ENCODE results near the gene RPS15.
A peak's percentile ranks its signal among the peaks of the same experiment; 100 is the strongest.

Gene RPS15

DNA sequence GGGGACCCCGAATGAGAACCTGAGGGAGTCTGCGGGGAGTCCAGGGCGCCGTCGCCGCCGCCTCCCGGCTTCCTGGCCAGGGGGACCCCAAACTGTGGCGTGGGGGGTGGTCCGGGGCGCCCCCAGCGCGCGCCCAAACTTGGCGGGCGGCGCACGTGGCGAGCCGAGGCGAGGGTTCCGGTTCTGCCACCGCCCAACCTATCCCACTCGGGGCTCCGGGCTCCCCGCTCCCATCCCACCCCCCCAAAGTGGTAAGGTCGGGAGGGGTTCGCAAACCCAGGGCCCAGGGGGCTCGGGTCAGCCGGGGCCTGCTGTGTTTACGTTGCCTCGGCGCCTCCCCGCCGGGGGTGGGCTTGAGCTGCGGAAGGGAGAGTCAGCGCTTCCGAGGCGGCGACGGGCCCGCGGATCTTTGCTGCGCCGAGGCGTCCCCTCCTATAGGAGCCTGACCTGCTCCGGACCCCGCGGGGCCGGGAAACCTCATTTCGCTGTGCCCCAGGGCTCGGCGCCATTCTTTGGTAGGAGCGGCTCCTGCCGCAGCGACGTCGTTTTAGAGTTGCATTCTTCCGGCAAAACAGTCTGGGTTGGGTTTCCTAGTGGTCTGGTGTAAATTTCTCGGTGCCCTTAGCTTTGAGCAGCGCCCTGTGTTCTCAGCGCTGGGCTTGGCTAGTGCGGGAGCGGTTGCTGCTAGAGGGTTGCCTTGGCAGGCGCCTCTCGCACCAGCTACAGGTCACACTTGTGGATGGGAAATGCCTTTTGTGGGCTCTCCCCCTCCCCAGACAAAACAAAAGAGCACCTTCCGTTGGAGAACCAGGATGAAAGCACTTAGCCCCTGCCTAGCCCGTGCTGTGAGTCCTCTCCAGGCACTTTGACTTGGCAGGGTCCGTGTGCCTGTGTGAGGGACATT, 29.6 kb upstream of the RPS15 start:
- Histone ChIP-seq H3K79me2 (ENCODE audit: insufficient read depth, low read depth) (peaks cover 58% of the 10 kb centered on the region), H2AFZ (ENCODE audit: low read depth) (no peak overlapping the region), H4K20me1 (ENCODE audit: insufficient read depth) (peaks cover 43% of the 10 kb centered on the region), H3K4me1 (ENCODE audit: low read depth, poor library complexity, severe bottlenecking) (peaks cover 35% of the 10 kb centered on the region), H3K4me3 (IDR thresholded peaks at IDR 0.05; ENCODE audit: insufficient read depth, low read depth, low read length) (peak overlapping the region; percentile 37), H3K27ac (peak overlapping the region; percentile 91), H3K4me2 (peak overlapping the region; percentile 76), H3K9ac (peak overlapping the region; percentile 99), H3K36me3 (ENCODE audit: insufficient read depth) (no peaks in the 10 kb centered on the region), H3K27me3 (ENCODE audit: insufficient read depth, low read depth) (no peaks in the 10 kb centered on the region)
- no peak for TF ChIP-seq CTCF (conservative IDR thresholded peaks at IDR 0.05; ENCODE audit: low read depth, low read length)

GRCh38 chr19:1409204-1410005, 28.8 kb upstream of the RPS15 start:
- H4K20me1 ChIP-seq (ENCODE audit: insufficient read depth) = peaks cover 50% of the 10 kb centered on the region
- no peak for TF ChIP-seq CTCF (conservative IDR thresholded peaks at IDR 0.05; ENCODE audit: low read depth, low read length)
- H3K9ac ChIP-seq = peak overlapping the region; percentile 99; the same call in 1 of the 2 replicates
- peak overlapping the region; percentile 91; the same call in 1 of the 2 replicates for H3K27ac ChIP-seq
- H3K4me3 ChIP-seq (IDR thresholded peaks at IDR 0.05; ENCODE audit: insufficient read depth, low read depth, low read length) = peak overlapping the region; percentile 37
- H3K79me2 ChIP-seq (ENCODE audit: insufficient read depth, low read depth) = peaks cover 66% of the 10 kb centered on the region
- H3K36me3 ChIP-seq (ENCODE audit: insufficient read depth) = no peaks in the 10 kb centered on the region
- H3K27me3 ChIP-seq (ENCODE audit: insufficient read depth, low read depth) = no peaks in the 10 kb centered on the region
- H2AFZ ChIP-seq (ENCODE audit: low read depth) = no peak overlapping the region
- peak overlapping the region; percentile 76 for H3K4me2 ChIP-seq
- H3K4me1 ChIP-seq (ENCODE audit: low read depth, poor library complexity, severe bottlenecking) = peaks cover 36% of the 10 kb centered on the region

DNA sequence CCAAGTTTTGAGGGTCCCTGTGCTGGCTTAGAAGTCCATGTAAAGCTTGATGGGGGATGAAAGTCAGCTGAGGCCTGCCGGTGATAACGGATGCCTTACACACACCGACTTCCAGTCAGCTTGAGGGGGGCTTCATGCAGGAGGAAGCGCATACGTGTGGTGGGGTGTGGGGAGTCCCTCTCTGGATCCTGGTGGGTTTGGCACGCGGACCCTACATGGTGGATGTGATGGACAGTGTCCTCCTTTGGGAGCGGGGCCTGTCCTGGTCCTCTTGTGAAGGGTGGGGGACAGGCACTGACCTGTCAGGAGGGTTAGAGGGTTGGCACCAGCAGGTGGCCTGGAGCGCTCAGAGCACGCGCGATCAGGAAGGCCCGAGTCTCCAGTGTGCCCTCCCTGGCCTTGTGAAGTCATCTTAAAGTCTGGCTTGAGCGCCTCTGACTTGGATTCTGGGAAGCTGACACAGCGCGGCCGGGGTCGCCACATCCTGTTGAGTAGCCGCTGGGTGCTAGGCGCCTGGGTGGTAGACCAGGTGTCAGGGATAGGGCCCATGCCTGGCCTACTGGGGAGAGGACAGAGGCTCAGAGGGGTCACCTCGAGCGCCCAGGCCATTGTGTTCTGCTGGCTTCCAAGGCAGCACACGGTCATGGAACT, 27.9 kb upstream of the RPS15 start:
- no peak overlapping the region for H2AFZ ChIP-seq (ENCODE audit: low read depth)
- peaks cover 75% of the 10 kb centered on the region for H3K79me2 ChIP-seq (ENCODE audit: insufficient read depth, low read depth)
- H3K4me1 ChIP-seq (ENCODE audit: low read depth, poor library complexity, severe bottlenecking) = peaks cover 36% of the 10 kb centered on the region
- H3K27ac ChIP-seq = no peak overlapping the region
- no peak for TF ChIP-seq CTCF (conservative IDR thresholded peaks at IDR 0.05; ENCODE audit: low read depth, low read length)
- no peaks in the 10 kb centered on the region for H3K27me3 ChIP-seq (ENCODE audit: insufficient read depth, low read depth)
- peaks cover 51% of the 10 kb centered on the region for H4K20me1 ChIP-seq (ENCODE audit: insufficient read depth)
- peak overlapping the region; percentile 76; the same call in 1 of the 2 replicates for H3K4me2 ChIP-seq
- H3K4me3 ChIP-seq (IDR thresholded peaks at IDR 0.05; ENCODE audit: insufficient read depth, low read depth, low read length) = no peak overlapping the region
- no peak overlapping the region for H3K9ac ChIP-seq
- no peaks in the 10 kb centered on the region for H3K36me3 ChIP-seq (ENCODE audit: insufficient read depth)

GRCh38 chr19:1410789-1411188, 27.4 kb upstream of the RPS15 start:
- H2AFZ ChIP-seq (ENCODE audit: low read depth) = no peak overlapping the region
- no peaks in the 10 kb centered on the region for H3K27me3 ChIP-seq (ENCODE audit: insufficient read depth, low read depth)
- no peak for TF ChIP-seq CTCF (conservative IDR thresholded peaks at IDR 0.05; ENCODE audit: low read depth, low read length)
- H3K4me3 ChIP-seq (IDR thresholded peaks at IDR 0.05; ENCODE audit: insufficient read depth, low read depth, low read length) = no peak overlapping the region
- H3K27ac ChIP-seq = no peak overlapping the region
- no peaks in the 10 kb centered on the region for H3K36me3 ChIP-seq (ENCODE audit: insufficient read depth)
- H3K4me1 ChIP-seq (ENCODE audit: low read depth, poor library complexity, severe bottlenecking) = peaks cover 36% of the 10 kb centered on the region
- peaks cover 56% of the 10 kb centered on the region for H4K20me1 ChIP-seq (ENCODE audit: insufficient read depth)
- H3K79me2 ChIP-seq (ENCODE audit: insufficient read depth, low read depth) = peaks cover 80% of the 10 kb centered on the region
- no peak overlapping the region for H3K9ac ChIP-seq
- no peak overlapping the region for H3K4me2 ChIP-seq

Measured in KMS-11 (cell line).